MV-4-11 (cell line): Measurements from ENCODE around the gene SHISA3.

Source experiments
- DNase-seq: peaks from one replicate; lab custom pipeline; 2025; lab: John Stamatoyannopoulos, UW

SHISA3 gene

GRCh38 chr4:42446823-42447222 lies 49.5 kb downstream of the SHISA3 start:
- DNase-seq, result no peak
